Activated CD8-positive, alpha-beta memory T cell treated with anti-CD3 and anti-CD28 coated beads for 24 hours (primary cell): Measurements from ENCODE around the gene HMOX2.
A peak's percentile ranks its signal among the peaks of the same experiment; 100 is the strongest.

Experiments used
- DNase-seq: peaks from one replicate; pipeline ENCODE4 v3.0.0-alpha.2; 2020

The HMOX2 gene

DNA sequence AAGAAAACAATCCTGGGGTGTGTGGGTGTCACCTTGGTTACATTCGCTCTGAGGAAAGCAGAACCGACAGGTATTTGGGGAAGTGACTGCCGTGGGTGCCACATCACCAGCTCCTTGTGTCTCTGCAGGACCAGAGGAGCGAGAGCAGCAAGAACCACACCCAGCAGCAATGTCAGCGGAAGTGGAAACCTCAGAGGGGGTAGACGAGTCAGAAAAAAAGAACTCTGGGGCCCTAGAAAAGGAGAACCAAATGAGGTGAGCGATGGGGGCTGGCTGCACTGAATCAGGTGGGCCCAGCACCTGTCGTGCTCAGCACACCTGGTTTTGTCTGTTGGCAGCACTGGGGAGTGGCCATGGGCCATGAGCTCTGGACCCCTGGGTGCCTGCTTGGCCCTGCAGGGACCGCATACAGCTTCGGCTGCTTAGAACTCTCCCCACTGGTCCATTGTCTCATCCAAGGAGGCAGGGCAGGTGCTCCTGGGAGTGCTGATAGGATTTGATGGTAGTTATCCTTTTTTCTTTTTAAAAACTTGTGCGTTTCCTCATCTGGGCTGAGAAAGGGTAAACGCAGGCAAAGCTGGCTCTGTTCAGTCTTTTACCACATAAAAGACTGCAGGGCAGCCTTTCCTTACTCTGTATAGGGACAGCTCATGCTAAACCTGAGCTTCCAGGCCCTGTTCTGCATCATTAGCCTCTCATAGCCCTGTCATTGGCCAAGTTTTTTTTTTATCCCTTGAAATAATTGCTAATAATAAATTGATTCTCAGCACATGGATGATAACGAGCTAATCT is 29.4 kb downstream of the HMOX2 start:
- DNase-seq = peak; percentile 74

DNA sequence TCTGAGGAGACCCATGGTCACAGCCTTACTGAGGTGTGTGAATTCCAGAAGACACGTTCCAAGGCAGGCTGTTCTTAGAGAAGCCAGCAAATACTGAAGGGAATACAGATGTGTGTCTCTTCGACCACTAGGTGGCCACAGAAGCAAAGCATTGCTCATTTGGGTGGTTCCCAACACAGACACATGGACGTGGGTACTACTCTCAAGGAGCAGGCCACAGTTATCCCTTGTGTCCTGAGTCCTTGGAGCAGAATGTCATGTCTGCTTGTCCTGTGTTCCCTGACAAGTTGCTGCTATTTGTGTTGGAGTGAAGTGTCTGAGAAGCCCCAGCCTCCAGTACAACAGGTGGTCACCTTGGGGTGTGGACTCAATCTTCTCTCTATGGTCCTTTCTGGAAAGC is 30.3 kb downstream of the HMOX2 start:
- peak; percentile 77 for DNase-seq

DNA sequence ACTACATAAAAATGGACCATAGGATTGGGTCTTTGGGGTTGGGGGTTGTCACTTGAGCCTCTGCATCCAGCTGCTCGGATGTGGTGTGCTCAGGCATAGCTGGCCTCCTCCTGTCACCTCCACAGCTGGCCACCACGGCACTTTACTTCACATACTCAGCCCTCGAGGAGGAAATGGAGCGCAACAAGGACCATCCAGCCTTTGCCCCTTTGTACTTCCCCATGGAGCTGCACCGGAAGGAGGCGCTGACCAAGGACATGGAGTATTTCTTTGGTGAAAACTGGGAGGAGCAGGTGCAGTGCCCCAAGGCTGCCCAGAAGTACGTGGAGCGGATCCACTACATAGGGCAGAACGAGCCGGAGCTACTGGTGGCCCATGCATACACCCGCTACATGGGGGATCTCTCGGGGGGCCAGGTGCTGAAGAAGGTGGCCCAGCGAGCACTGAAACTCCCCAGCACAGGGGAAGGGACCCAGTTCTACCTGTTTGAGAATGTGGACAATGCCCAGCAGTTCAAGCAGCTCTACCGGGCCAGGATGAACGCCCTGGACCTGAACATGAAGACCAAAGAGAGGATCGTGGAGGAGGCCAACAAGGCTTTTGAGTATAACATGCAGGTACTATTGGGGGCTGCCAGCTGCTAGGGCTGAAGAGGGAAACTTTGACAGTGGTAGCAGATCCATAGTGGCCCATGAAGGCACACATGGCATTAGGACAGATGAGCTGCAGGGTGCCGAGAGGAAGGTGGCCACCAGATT is 31.6 kb downstream of the HMOX2 start:
- no peak for DNase-seq

DNA sequence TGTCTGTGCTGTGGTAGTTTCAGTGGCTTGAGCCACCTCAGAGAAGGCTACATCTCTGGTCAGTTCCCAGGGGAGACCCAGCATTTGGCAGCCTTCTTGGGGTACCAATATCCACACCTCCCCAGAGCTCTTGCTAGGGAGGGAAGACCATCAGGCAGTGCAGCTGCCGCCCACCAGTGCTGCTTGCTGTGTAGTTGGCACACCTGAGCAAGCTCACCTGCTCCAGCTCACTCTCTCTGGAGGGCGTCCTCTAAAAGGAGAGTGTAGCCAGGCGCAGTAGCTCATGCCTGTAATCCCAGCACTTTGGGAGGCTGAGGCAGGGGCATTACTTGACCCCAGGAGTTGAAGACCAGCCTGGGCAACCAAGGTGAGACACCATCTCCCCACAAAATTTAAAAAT is 32.6 kb downstream of the HMOX2 start:
- no peak for DNase-seq

DNA sequence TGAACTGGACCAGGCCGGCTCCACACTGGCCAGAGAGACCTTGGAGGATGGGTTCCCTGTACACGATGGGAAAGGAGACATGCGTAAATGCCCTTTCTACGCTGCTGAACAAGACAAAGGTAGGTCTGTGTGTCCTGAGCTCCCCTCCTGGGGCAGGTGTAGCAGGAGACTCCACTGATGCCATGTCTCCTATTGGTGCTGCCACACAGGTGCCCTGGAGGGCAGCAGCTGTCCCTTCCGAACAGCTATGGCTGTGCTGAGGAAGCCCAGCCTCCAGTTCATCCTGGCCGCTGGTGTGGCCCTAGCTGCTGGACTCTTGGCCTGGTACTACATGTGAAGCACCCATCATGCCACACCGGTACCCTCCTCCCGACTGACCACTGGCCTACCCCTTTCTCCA is 33.2 kb downstream of the HMOX2 start:
- DNase-seq = no peak

DNA sequence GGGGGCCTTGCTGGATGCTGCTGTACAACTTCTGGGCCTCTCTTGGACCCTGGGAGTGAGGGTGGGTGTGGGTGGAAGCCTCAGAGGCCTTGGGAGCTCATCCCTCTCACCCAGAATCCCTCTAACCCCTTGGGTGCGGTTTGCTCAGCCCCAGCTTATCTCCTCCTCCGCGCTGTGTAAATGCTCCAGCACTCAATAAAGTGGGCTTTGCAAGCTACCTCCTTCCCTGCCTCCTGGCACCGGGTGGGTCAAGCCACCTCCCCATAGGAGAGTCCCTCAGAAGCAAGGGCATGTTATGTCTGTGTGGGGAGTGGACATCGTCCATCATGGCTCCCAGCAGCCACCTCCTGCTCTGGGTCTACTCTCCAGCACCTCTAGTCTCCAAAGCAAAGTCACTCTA is 33.9 kb downstream of the HMOX2 start:
- DNase-seq = no peak

DNA sequence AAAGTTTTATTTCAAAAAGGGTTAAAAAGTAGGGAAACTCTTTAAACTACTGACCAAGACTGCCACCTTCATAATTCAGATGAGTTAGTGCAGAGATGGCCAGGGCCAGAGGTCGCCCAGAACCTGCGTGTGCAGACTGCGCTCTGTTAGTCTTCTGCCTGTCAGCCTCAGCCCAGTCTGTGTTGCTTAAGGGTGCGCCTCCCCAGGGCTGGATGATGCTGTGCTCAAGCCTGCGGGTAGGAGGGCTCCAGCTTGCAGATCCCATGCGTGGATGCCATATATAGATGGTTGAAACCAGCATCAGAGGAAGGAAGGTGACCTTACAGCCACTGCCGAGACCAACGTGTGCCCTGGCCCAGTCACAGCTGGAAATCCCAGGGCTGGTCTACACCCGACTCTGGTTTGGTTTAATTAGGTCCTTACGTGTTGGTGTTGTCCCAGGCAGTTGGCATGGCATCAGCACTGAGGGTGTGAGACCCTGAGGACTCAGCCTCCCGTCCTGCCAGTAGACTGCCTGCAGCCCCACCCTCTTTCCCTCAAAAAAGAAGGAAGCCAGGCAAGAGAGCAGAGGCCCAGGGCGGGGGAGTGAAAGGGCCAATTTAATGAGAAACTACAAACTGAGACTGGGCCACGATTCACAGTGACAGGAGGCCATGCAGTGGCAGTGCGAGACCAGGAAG is 34.7 kb downstream of the HMOX2 start:
- DNase-seq = no peak

DNA sequence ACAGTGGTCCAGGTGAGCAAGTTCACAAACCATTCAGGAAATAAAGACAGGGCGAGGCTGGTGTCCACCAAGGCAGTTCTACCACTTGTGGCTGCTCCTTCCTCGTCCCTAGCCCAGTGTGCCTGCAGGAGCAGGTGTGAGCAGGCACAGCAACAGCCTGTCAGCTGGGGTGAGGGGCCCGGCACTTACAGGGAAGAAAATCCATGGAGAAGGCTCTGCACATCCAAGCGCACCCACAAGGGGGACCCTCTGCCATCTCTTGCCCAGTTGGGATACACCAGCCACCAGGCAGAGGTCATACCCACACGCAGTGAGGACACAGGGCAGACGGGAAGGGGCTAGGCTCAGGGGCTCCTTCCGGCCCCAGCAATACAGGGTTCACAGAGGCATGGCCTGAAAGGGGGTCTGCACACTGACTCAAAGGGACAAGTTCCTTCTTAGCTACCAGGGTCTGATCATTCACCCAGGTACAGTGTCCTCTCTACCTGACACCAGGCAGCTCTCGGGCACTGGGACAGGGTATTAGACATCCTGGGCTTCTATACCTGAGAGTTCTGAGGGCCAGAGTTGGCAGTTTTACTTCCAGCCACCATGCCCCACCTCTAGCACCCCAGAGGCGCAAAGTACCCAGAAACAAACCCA is 35.4 kb downstream of the HMOX2 start:
- DNase-seq = no peak

DNA sequence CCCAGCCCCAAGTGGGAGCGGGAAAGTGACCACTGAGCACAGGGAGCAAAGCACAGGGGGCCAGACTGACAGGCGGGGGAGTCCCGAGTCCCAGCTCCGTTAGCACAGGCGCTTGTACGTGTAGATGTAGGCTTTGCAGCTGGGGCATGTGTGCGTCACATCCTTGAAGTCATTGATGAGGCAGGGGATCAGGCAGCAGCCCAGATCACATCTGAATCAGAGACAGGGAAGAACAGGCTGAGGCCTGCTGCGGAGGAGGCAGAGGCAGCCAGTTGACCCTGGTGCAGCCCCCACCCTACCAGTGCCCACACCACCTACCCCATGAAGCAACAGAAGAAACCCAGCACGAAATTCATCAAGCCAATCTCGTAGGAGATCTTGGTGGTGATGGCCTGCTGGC is 36.3 kb downstream of the HMOX2 start:
- DNase-seq = no peak

DNA sequence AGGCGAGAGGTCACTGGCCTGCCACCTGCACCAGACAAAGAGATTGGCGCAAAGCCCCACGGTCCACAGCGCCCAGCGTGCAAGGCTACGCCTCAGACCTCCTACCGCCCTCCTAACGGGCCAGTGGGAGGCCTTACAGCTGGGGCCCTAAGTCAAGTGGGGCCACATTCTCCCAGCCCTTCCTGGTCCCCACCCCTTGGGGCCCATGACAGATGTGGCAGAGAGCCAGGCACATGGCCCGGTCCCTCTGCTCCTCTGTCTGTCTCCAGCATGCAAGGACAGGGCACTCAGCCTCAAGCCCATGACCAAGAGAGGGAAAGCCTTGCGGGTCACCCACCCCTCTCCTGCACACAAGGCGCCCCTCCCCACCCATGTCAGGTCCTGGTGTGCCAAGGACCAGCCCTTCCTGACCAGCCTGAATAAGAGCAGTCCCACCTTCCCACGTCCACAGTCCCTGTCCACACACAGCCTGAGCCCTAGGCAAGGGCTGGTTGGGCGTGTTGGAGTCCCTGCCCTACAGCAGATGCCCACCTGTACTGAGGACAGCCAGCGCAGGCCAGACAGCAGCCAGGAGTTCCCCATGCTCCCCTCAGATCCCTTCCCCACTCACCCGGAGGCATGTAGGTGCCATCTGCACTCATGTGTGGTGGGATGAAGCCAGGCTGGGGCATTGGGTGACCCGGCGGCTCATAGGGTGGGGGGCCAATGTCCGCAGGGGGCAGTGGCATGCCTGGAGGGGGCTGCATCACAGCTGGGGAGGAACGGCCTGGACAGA is 37.1 kb downstream of the HMOX2 start:
- no peak for DNase-seq

DNA sequence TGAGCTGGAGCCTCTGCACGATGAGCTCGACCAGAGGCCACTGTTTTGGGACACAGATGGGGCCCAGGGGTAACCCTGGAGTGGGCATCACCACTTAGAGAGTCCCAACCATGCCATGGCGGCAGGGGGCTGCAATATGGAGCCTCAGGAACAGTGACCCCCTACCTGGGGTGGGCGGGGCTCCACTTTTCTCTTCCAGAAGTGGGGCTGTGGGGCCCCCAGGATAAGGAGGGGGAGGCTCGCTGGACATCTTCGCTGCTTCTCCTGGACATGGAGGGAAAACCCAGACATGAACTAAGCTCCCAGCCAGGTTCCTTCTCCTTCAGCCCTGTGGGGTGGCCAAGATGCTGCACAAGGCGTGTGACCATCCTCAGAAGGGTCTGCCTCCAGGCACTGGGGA is 37.7 kb downstream of the HMOX2 start:
- no peak for DNase-seq

DNA sequence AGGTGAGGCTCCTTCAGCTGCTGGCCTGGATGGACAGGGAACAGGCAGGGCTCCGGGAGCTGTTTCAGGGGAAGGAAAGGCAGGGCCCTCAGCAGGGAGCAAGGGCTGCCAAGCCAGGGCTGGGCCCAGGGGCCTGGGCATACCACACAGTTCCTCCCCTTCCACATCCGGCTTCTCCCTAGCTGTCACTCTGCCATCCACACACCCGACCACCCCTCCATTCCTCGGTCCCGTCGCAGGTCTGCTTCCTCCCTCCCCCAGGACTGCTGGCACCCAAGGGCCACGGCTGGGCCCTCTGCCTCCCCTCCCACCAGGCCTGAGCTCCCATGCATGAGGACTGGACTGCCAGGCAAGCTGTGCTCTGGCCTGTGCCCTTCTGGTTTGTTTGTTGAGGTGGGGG is 38.4 kb downstream of the HMOX2 start:
- DNase-seq = no peak

DNA sequence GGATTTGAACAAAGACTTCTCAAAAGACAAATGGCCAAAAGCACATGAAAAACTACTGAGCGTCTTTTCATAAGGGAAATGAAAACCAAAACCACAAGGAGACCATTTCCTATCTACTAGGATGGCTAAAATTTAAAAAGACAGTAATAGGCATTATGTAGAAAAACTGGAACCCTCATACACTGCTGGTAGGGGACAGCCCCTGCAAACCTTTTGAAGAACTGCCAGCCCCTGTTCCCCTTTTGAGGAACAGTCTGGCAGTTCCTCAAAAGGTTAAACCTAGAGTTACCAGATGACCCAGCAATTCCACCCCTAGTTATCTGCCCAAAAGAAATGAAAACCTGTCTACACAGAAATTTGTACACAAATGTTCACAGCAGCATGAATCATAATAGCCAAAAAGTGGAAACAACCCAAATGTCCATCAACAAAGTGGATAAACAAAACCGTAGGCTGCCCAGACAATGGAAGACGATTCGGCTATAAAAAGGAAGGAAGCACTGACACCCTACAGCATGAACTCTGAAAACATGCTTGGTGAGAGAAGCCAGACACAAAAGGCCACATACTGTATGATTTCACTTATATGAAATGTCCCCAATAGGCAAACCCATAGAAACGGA is 39.5 kb downstream of the HMOX2 start:
- no peak for DNase-seq

DNA sequence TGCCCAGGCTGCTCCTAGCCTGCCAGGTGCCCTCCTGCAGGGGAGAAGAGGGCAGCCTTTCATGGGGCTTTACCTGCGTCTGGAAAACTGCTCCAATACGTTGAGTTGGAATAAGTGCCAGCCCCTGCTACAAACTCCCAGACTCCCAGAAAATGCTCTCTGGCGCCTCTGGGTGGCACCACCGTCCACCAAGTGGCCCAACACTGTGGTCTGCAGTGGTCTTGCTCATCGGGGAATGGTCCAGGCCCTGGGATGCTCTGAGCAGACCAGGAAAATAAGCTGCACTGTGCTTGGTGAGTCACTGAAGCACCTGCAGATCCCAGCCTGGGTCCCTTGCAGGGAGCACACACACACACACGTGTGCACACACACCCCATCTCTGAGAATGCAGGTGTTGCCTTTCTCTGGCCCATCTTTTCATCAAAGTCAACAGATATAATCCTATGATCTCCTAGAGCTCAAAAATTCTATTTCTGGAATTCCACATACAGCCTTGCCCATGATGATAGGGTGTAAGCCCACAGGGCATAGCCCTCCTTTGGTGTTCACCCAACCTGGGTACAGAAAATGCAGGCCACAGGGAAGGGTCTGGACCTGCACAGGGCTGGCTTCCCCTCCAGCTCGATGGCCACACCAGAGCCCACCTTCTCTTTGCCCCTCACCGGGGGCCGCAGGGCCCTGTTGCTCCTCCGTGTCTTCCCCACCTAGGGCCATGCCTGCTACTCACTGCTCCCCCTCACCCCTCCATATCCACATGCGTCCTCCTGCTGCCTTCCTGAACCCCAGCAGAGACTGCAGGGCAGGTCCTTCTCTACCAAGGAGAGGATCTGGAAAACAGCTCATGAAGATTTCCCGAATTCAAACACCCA is 41.8 kb downstream of the HMOX2 start:
- no peak for DNase-seq

DNA sequence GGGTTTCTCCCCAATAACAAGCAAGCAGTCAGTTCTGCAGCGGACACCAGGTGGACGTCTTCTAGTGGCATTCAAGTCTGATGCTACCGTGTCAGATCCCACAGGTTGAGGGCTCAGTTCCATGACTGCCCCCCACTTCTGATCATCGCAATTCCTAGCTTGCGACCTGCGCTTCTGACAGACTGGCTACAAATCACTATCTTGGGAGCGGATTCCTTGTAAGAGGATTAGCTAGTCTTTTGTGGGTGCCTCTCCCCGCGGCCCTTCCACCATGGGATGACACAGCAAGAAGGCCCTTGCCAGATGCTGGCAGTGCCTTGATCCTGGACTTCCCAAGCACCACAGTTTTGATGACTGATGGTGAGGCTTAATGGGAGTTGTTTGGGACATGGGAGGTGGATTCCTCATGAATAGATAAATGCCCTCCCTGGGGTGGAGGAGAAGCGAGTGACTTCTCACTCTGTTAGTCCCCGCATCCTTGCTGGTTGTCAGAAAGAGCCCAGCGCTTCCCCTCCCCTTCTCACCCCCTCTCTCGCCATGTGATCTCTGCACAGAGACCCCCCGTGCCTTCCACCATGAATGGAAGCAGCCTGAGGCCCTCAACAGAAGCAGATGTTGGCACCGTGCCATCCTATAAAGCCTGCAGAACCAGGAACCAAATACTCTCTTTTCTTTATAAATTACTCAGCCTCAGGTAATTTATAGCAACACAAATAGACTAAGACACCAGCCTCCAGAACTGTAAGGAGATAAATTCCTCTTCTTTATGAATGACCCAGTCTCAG is 43.3 kb downstream of the HMOX2 start:
- DNase-seq = no peak

DNA sequence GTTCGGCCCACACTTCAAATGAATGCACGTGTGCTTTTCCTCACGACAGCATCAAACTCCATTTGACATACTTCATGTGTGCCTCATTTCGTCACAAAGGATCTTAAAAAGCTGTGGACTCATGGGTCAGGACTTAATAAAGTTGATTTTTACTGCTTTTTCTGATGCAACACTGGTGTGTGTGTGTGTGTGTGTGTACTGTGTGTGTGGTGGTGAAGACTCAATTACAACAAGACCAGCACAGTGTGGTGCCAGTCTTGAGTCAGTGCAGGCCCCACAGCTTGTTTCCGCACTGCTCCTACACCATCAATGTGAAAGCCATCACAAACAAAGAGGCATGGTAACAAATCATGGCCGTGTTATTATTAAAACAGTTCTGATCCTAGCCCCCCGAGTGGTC is 44.7 kb downstream of the HMOX2 start:
- no peak for DNase-seq

DNA sequence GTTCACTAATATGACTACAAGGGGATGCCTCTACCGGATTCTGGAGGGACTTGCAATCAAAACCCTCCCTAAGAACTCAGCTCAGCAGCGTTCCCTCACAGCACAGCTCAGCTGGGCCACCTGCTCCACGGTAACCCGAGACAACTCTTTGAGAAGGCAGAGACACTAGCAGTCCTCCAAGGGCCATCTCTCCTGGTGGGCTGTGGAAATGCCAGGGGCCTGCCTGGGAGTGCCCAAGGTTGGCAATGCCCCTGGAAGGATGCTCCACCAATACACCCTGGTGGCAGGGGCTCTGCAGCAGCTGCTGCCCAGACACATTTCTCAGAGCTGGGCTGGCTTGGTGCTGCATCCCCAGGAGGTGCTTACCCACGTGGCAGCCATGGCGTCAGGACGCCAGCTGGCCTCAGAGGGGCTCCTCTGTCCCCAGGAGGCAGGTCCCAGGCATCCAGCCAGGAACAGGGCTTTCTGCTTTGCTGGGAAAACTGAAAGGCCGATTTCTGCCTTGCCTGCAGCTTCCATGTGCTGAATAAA is 45.9 kb downstream of the HMOX2 start:
- no peak for DNase-seq

DNA sequence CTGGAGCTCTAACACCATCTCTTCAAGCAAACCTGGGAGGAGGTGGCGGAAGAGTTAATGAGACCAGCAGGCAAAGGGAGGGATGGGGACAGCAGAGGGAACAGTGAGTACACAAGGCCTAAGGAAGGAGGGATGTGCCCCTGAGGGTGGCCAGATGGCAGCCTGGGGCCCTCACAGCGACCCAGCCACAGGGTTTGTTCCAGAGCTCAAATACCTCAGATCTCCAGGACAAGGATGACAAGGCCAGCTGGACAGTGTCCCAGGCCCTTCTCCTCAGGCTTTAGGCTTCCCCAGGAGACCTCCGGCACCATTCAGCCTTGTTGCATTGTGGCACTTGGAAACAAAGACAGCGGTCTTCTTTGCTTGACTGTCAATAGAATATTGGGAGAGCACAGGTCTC is 47.5 kb downstream of the HMOX2 start:
- DNase-seq = no peak

DNA sequence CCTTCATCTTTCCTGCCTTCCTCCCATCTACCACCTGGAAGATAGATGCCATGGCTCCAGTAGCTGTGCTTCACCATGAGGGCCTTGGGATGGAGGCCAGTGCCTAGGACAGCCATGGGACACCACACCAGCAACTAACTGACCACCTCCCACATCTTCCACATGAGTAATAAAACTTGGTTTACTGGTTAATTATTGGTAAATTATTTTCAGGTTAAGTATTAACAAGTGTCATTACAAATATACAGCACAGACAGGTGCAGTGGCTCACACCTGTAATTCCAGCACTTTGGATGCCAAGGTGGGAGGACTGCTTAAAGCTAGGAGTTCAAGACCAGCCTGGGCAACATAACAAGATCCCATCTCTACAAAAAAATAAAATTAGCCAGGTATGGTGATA is 48.4 kb downstream of the HMOX2 start:
- DNase-seq = no peak

DNA sequence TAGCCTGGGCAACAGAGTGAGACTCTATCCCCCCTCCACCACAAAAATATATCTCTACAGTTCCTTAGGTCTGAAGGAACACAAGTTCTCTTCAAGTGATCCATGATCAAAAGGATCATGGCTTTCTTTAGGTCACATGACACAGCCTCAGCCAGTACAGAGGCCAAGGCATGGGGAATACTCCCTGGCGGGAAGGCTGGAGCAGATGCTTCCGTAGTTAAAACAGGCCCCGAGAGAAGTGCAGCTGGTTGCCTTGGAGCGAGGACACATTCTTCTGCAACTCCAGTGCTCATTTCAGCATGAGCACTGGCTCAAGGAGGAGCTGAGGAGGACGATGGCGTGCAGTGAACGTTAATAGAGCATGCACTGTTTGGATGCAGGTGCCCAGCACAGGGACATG is 48.9 kb downstream of the HMOX2 start:
- no peak for DNase-seq
